Stomach (tissue), 4 donors: ENCODE data around the gene HARS1.

Experiments used
- EP300 ChIP-seq: sonication (generic); formaldehyde crosslinking; IDR thresholded peaks from one replicate; pipeline ENCODE4 v1.6.1; 2017; ENCODE audit warnings: antibody characterized with exemption
- POLR2A ChIP-seq, 4 donors: fragments of 450-650 bp; IDR thresholded peaks; one replicate each; pipeline ENCODE4 v1.6.1; 2016; ENCODE audit warnings: antibody characterized with exemption in 4 of 4, control low read depth in 2 of 4, mild to moderate bottlenecking in 1 of 4, moderate library complexity in 1 of 4
- POLR2AphosphoS5 ChIP-seq, 3 donors: sonication (generic); formaldehyde crosslinking; IDR thresholded peaks; one replicate each; pipeline ENCODE4 v1.6.1; 2016; ENCODE audit warnings: antibody characterized with exemption in 3 of 3
- TF ChIP-seq, protein P1 (sequence below), 7 experiments: fragments of 450-650 bp in 4 of 7; fragments of 200-600 bp in 3 of 7; sonication (generic) in 3 of 7; IDR thresholded peaks; one replicate each; pipeline ENCODE4 v1.5.1; 2016 to 2019; ENCODE audit warnings: antibody characterized with exemption in 7 of 7, control low read depth in 2 of 7, mild to moderate bottlenecking in 1 of 7

DNA sequence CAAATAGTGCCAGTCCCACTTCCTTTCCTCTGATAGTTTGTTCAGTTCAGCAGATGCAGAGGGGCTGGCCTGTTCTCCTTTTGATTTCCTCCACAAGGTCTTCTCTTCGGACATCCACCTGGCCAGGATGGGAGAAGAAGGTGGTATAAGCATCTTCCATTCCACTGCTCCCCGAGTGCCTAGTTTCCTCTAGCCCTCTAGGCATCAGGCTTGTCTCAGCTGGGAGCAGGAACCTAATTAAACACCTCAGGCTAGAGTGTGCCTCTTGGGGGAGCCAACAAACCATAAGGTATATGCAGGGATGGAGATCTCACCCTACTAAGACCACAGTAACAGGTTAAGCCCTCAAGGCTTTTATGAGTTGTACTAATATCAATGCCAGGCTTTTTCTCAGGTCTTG, 17.0 kb downstream of the HARS1 start:
- TF ChIP-seq, protein P1, sequence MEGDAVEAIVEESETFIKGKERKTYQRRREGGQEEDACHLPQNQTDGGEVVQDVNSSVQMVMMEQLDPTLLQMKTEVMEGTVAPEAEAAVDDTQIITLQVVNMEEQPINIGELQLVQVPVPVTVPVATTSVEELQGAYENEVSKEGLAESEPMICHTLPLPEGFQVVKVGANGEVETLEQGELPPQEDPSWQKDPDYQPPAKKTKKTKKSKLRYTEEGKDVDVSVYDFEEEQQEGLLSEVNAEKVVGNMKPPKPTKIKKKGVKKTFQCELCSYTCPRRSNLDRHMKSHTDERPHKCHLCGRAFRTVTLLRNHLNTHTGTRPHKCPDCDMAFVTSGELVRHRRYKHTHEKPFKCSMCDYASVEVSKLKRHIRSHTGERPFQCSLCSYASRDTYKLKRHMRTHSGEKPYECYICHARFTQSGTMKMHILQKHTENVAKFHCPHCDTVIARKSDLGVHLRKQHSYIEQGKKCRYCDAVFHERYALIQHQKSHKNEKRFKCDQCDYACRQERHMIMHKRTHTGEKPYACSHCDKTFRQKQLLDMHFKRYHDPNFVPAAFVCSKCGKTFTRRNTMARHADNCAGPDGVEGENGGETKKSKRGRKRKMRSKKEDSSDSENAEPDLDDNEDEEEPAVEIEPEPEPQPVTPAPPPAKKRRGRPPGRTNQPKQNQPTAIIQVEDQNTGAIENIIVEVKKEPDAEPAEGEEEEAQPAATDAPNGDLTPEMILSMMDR (IDR thresholded peaks at IDR 0.05): no peak
- TF ChIP-seq POLR2A (IDR thresholded peaks at IDR 0.05): no peak
- no peak for TF ChIP-seq POLR2AphosphoS5 (IDR thresholded peaks at IDR 0.05)
- TF ChIP-seq EP300: no peak
